ENCODE measurements around the gene MTRFR.

Gene MTRFR

GRCh38 chr12:123269896-123270213 lies 36.6 kb downstream of the MTRFR start:
- H3K4me1 ChIP-seq (ENCODE audit: control insufficient read depth in 2 of 2, insufficient read depth in 2 of 2, low read length in 2 of 2) = peaks cover 6 to 17% of the 10 kb centered on the region in 2 donors
- peak overlapping the region; percentile 51 to 70 for H3K27ac ChIP-seq (ENCODE audit: low read depth in 2 of 2, low read length in 2 of 2)
- no peaks in the 10 kb centered on the region for H3K27me3 ChIP-seq (ENCODE audit: control insufficient read depth in 2 of 2, insufficient read depth in 2 of 2, low read length in 2 of 2)
- H3K4me3 ChIP-seq (ENCODE audit: low read length in 2 of 2) = peak overlapping the region; percentile 65 to 74
- no peaks in the 10 kb centered on the region for H3K9me3 ChIP-seq (ENCODE audit: control insufficient read depth in 2 of 2, low read length in 2 of 2)
- H3K9ac ChIP-seq (ENCODE audit: low read depth in 1 of 2, low read length in 2 of 2) = peak overlapping the region; percentile 66 to 74
- H3K36me3 ChIP-seq (ENCODE audit: control insufficient read depth in 2 of 2, insufficient read depth in 2 of 2, low read length in 2 of 2) = peaks cover 2 to 8% of the 10 kb centered on the region in 2 donors

DNA sequence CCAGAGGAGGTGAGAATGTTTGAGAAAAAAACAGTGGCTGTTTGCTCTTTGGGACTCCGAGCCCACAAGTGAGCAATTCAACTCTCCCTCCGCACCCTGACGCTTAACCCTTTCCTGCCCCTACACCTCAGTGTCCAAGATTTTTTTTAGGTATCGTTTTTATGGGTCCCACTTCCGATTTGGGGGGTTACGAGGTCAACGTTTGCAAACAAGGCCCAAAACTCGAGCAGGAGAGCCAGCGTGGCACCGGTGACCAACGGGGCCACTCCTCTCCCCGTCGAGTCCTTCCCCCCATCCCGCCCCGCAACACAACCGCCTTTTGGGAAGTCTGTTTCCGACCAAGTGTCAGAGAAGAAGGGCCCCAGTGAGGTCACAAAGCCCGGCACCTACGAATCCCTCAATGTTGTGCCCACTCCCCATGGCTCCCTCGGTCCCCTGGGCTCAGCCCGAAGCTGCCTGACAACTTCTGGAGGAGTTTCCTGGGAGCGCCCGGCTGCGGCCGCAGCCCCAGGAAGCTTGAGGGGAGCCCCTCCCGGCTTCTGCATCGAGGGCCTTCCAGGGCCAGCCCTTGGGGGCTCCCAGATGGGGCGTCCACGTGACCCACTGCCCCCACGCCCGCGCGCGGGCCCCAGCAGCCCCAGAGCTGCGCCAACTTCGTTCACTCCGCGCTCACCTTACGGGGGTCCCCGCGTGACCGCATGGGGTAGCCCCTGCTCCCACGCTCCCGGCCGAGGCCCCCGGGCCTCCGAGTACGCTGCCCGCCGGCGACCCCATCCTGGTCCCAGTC lies 37.2 kb downstream of the MTRFR start:
- H3K36me3 ChIP-seq (ENCODE audit: control insufficient read depth in 2 of 2, insufficient read depth in 2 of 2, low read length in 2 of 2) = peaks cover 2 to 6% of the 10 kb centered on the region in 2 donors
- peaks cover 6 to 17% of the 10 kb centered on the region in 2 donors for H3K4me1 ChIP-seq (ENCODE audit: control insufficient read depth in 2 of 2, insufficient read depth in 2 of 2, low read length in 2 of 2)

DNA sequence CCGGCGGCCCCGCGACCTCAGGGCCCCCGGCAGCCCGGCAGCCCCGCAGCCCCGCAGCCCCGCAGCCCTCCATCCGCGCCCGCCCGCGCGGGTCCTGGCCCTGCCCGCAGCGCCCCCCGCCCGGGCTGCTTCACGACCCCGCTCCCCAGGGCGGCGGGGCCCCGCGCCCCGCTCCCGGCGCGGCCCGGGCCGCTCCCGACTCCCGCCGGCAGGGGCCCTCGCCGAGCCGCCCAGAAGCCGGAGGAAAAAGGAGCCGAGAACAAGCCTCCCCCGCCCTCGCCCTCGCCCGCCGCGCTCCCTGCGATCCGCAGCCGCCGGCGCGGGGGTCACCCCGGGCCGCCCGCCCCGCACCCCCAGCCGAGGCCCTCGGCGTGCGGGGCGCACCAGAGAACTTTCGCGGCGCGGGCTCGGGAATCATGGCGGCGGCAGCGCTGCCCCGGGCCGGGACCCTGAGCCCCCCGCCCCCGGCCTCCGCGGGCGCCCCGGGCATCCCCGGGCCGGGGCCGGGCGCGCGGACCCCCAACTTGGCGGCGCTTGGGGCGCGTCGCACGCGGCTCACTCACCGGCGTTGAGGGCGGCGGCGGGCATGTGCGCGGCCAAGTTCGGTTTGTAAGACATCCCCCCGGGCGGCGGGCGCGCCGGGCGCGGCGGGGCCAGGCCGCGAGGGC lies 37.9 kb downstream of the MTRFR start:
- no peaks in the 10 kb centered on the region for H3K9me3 ChIP-seq (ENCODE audit: control insufficient read depth in 2 of 2, low read length in 2 of 2)
- peak overlapping the region in 1 of 2 donors; percentile 51 for H3K27ac ChIP-seq (ENCODE audit: low read depth in 2 of 2, low read length in 2 of 2)
- no peaks in the 10 kb centered on the region for H3K27me3 ChIP-seq (ENCODE audit: control insufficient read depth in 2 of 2, insufficient read depth in 2 of 2, low read length in 2 of 2)
- H3K9ac ChIP-seq (ENCODE audit: low read depth in 1 of 2, low read length in 2 of 2) = peak overlapping the region in 1 of 2 donors; percentile 74
- H3K4me3 ChIP-seq (ENCODE audit: low read length in 2 of 2) = peak overlapping the region; percentile 65 to 74
- H3K4me1 ChIP-seq (ENCODE audit: control insufficient read depth in 2 of 2, insufficient read depth in 2 of 2, low read length in 2 of 2) = peaks cover 6 to 17% of the 10 kb centered on the region in 2 donors
- H3K36me3 ChIP-seq (ENCODE audit: control insufficient read depth in 2 of 2, insufficient read depth in 2 of 2, low read length in 2 of 2) = peaks cover 0 to 6% of the 10 kb centered on the region in 2 donors

More for the DNA sequence above, 37.2 kb downstream of the MTRFR start:
- Histone ChIP-seq H3K27me3 (ENCODE audit: control insufficient read depth in 2 of 2, insufficient read depth in 2 of 2, low read length in 2 of 2) (no peaks in the 10 kb centered on the region), H3K27ac (ENCODE audit: low read depth in 2 of 2, low read length in 2 of 2) (peak overlapping the region; percentile 51 to 70), H3K4me3 (ENCODE audit: low read length in 2 of 2) (peak overlapping the region; percentile 65 to 74), H3K9ac (ENCODE audit: low read depth in 1 of 2, low read length in 2 of 2) (peak overlapping the region; percentile 66 to 74), H3K9me3 (ENCODE audit: control insufficient read depth in 2 of 2, low read length in 2 of 2) (no peaks in the 10 kb centered on the region)

DNA sequence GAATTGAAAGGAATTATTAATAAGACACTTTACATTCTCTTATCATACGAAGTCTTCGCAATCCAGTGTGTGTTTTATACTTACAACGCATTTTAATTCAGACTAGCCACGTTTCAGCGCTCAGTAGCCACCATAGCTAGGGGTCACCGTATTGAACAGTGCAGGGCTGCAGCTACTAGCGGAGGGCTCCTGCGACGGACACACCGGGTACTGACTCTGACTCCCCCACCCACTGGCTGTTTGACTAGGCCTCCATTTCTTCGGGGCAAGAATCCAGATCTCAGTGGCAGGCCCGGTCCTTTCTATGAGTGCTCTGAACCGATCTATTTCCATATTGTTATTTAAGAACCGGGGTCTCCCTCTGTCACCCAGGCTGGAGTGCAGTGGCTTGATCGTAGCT lies 39.9 kb downstream of the MTRFR start:
- Histone ChIP-seq H3K4me1 (ENCODE audit: control insufficient read depth in 2 of 2, insufficient read depth in 2 of 2, low read length in 2 of 2) (peaks cover 6 to 17% of the 10 kb centered on the region in 2 donors), H3K36me3 (ENCODE audit: control insufficient read depth in 2 of 2, insufficient read depth in 2 of 2, low read length in 2 of 2) (no peaks in the 10 kb centered on the region), H3K4me3 (ENCODE audit: low read length in 2 of 2) (no peak overlapping the region), H3K9me3 (ENCODE audit: control insufficient read depth in 2 of 2, low read length in 2 of 2) (no peaks in the 10 kb centered on the region), H3K9ac (ENCODE audit: low read depth in 1 of 2, low read length in 2 of 2) (no peak overlapping the region), H3K27me3 (ENCODE audit: control insufficient read depth in 2 of 2, insufficient read depth in 2 of 2, low read length in 2 of 2) (no peaks in the 10 kb centered on the region), H3K27ac (ENCODE audit: low read depth in 2 of 2, low read length in 2 of 2) (no peak overlapping the region)

DNA sequence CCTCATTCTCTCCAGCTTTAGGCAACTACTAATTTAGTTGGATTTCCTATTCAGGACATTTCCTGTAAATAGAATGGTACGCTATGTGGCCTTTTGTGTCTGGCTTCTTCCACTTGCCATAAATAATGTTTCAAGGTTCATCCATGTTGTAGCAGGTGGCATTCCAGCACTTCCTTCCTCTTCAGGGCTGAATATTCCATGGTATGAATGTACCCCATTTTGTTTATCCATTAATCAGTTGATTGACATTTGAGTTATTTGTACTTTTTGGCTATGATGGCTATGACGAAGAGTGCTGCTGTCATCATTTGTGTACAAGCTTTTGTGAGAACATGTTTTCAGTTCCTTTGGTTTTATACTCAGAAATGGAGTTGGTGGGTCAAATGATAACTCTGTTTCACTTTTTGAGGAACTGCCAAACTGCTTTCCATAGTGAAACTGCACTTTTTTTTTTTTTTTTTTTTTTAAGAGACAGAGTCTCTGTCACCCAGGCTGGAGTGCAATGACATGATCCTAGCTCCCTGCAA lies 44.9 kb downstream of the MTRFR start:
- no peaks in the 10 kb centered on the region for H3K36me3 ChIP-seq (ENCODE audit: control insufficient read depth in 2 of 2, insufficient read depth in 2 of 2, low read length in 2 of 2)
- no peak overlapping the region for H3K4me3 ChIP-seq (ENCODE audit: low read length in 2 of 2)
- no peak overlapping the region for H3K9ac ChIP-seq (ENCODE audit: low read depth in 1 of 2, low read length in 2 of 2)
- no peaks in the 10 kb centered on the region for H3K27me3 ChIP-seq (ENCODE audit: control insufficient read depth in 2 of 2, insufficient read depth in 2 of 2, low read length in 2 of 2)
- no peaks in the 10 kb centered on the region for H3K4me1 ChIP-seq (ENCODE audit: control insufficient read depth in 2 of 2, insufficient read depth in 2 of 2, low read length in 2 of 2)
- H3K9me3 ChIP-seq (ENCODE audit: control insufficient read depth in 2 of 2, low read length in 2 of 2) = no peaks in the 10 kb centered on the region
- H3K27ac ChIP-seq (ENCODE audit: low read depth in 2 of 2, low read length in 2 of 2) = peak overlapping the region in 1 of 2 donors; percentile 37

DNA sequence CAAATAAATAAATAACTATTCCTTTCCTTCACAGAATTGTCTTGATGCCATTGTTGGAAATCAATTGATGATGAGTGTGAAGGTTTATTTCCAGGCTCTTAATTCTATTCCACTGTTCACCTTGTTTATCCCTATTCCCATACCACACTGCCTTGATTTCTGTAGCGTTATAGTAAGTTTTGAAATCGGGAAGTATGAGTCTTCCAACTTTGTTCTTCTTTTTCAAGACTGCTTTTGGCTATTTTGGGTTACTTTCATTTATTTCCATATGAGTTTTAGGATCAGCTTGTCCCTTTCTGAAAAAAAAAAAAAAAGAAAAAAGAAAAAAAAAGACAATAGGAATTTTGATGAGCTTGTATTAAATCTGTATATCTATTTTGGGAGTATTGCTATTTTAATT lies 47.7 kb downstream of the MTRFR start:
- no peaks in the 10 kb centered on the region for H3K9me3 ChIP-seq (ENCODE audit: control insufficient read depth in 2 of 2, low read length in 2 of 2)
- H3K4me1 ChIP-seq (ENCODE audit: control insufficient read depth in 2 of 2, insufficient read depth in 2 of 2, low read length in 2 of 2) = no peaks in the 10 kb centered on the region
- H3K27me3 ChIP-seq (ENCODE audit: control insufficient read depth in 2 of 2, insufficient read depth in 2 of 2, low read length in 2 of 2) = no peaks in the 10 kb centered on the region
- no peak overlapping the region for H3K27ac ChIP-seq (ENCODE audit: low read depth in 2 of 2, low read length in 2 of 2)
- H3K36me3 ChIP-seq (ENCODE audit: control insufficient read depth in 2 of 2, insufficient read depth in 2 of 2, low read length in 2 of 2) = no peaks in the 10 kb centered on the region
- no peak overlapping the region for H3K9ac ChIP-seq (ENCODE audit: low read depth in 1 of 2, low read length in 2 of 2)
- H3K4me3 ChIP-seq (ENCODE audit: low read length in 2 of 2) = no peak overlapping the region

- Histone ChIP-seq H3K27ac (ENCODE audit: low read depth in 2 of 2, low read length in 2 of 2) (no peak overlapping the region), H3K36me3 (ENCODE audit: control insufficient read depth in 2 of 2, insufficient read depth in 2 of 2, low read length in 2 of 2) (no peaks in the 10 kb centered on the region), H3K27me3 (ENCODE audit: control insufficient read depth in 2 of 2, insufficient read depth in 2 of 2, low read length in 2 of 2) (no peaks in the 10 kb centered on the region), H3K9me3 (ENCODE audit: control insufficient read depth in 2 of 2, low read length in 2 of 2) (no peaks in the 10 kb centered on the region), H3K9ac (ENCODE audit: low read depth in 1 of 2, low read length in 2 of 2) (no peak overlapping the region), H3K4me1 (ENCODE audit: control insufficient read depth in 2 of 2, insufficient read depth in 2 of 2, low read length in 2 of 2) (no peaks in the 10 kb centered on the region), H3K4me3 (ENCODE audit: low read length in 2 of 2) (no peak overlapping the region)
These were observed 48.9 kb downstream of the MTRFR start for GRCh38 chr12:123282111-123282510.

DNA sequence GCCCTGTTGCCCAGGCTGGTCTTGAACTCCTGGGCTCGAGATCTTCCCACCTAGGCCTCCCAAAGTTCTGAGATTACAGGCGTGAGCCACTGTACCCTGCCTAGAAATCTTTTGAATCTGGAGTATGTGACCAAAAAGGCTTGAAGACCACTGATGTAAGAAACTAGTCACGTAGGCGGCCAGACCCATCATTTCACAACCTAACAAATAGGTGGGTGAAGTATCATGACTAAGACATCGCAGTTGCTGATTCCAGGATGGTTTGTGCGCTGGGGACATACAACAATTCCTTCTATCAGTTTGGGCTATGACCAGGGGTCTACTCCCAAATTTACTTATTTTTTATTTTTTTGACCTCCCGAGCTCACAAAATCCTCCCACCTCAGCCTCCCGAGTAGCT lies 50.2 kb downstream of the MTRFR start:
- no peak overlapping the region for H3K4me3 ChIP-seq (ENCODE audit: low read length in 2 of 2)
- H3K4me1 ChIP-seq (ENCODE audit: control insufficient read depth in 2 of 2, insufficient read depth in 2 of 2, low read length in 2 of 2) = no peaks in the 10 kb centered on the region
- no peaks in the 10 kb centered on the region for H3K9me3 ChIP-seq (ENCODE audit: control insufficient read depth in 2 of 2, low read length in 2 of 2)
- H3K27ac ChIP-seq (ENCODE audit: low read depth in 2 of 2, low read length in 2 of 2) = no peak overlapping the region
- no peaks in the 10 kb centered on the region for H3K36me3 ChIP-seq (ENCODE audit: control insufficient read depth in 2 of 2, insufficient read depth in 2 of 2, low read length in 2 of 2)
- H3K27me3 ChIP-seq (ENCODE audit: control insufficient read depth in 2 of 2, insufficient read depth in 2 of 2, low read length in 2 of 2) = no peaks in the 10 kb centered on the region
- no peak overlapping the region for H3K9ac ChIP-seq (ENCODE audit: low read depth in 1 of 2, low read length in 2 of 2)

DNA sequence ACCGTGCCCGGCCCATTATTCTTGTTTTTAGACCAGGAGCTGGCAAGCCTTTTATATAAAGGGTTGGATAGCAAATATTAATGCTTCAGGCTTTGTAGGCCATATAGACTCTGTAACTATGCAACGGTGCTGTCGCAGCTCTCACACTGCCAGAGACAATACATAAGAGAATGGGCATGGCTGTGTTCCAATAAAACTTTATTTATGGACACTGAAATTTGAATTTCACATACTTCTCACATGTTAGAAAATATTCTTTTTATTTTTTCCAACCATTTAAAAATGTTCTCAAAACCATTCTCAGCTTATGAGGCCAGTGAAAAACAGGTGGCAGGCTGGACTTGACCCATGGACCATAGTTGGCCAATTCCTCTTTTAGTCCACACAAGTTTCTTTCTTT lies 51.4 kb downstream of the MTRFR start:
- Histone ChIP-seq H3K4me3 (ENCODE audit: low read length in 2 of 2) (no peak overlapping the region), H3K9me3 (ENCODE audit: control insufficient read depth in 2 of 2, low read length in 2 of 2) (no peaks in the 10 kb centered on the region), H3K27me3 (ENCODE audit: control insufficient read depth in 2 of 2, insufficient read depth in 2 of 2, low read length in 2 of 2) (no peaks in the 10 kb centered on the region), H3K27ac (ENCODE audit: low read depth in 2 of 2, low read length in 2 of 2) (no peak overlapping the region), H3K9ac (ENCODE audit: low read depth in 1 of 2, low read length in 2 of 2) (no peak overlapping the region), H3K36me3 (ENCODE audit: control insufficient read depth in 2 of 2, insufficient read depth in 2 of 2, low read length in 2 of 2) (peaks cover 4% of the 10 kb centered on the region in 2 donors), H3K4me1 (ENCODE audit: control insufficient read depth in 2 of 2, insufficient read depth in 2 of 2, low read length in 2 of 2) (no peaks in the 10 kb centered on the region)

GRCh38 chr12:123286652-123287373 lies 53.6 kb downstream of the MTRFR start:
- Histone ChIP-seq H3K9me3 (ENCODE audit: control insufficient read depth in 2 of 2, low read length in 2 of 2) (no peaks in the 10 kb centered on the region), H3K4me3 (ENCODE audit: low read length in 2 of 2) (no peak overlapping the region), H3K4me1 (ENCODE audit: control insufficient read depth in 2 of 2, insufficient read depth in 2 of 2, low read length in 2 of 2) (no peaks in the 10 kb centered on the region), H3K36me3 (ENCODE audit: control insufficient read depth in 2 of 2, insufficient read depth in 2 of 2, low read length in 2 of 2) (peaks cover 5 to 11% of the 10 kb centered on the region in 2 donors), H3K27me3 (ENCODE audit: control insufficient read depth in 2 of 2, insufficient read depth in 2 of 2, low read length in 2 of 2) (no peaks in the 10 kb centered on the region), H3K9ac (ENCODE audit: low read depth in 1 of 2, low read length in 2 of 2) (no peak overlapping the region), H3K27ac (ENCODE audit: low read depth in 2 of 2, low read length in 2 of 2) (no peak overlapping the region)

All from mucosa of rectum (tissue), 2 donors.